ENCODE data around the gene PLCB4.

Gene PLCB4

GRCh38 chr20:9417665-9418064 lies 348.8 kb downstream of the PLCB4 start:
- H3K4me1 ChIP-seq: peaks cover 0 to 13% (median 1%) of the 10 kb centered on the region in 10 experiments; a peak in 8 of 20 replicates
- H3K27me3 ChIP-seq: no peaks in the 10 kb centered on the region
- H4K20me1 ChIP-seq: no peaks in the 10 kb centered on the region
- no peak for TF ChIP-seq Cebpa-rat (IDR thresholded peaks at IDR 0.05)
- H3K36me3 ChIP-seq: no peaks in the 10 kb centered on the region
- no peak overlapping the region for H3K27ac ChIP-seq
- H3K9ac ChIP-seq: no peak overlapping the region
- H3K4me3 ChIP-seq: no peak overlapping the region
- no peak overlapping the region for H3K4me2 ChIP-seq
- H3K9me3 ChIP-seq (replicated peaks in 1 of 11): no peaks in the 10 kb centered on the region

GRCh38 chr20:9422321-9423057 lies 353.6 kb downstream of the PLCB4 start:
- Histone ChIP-seq H3K4me2 (no peak overlapping the region), H3K4me3 (no peak overlapping the region), H3K36me3 (no peaks in the 10 kb centered on the region), H3K4me1 (no peaks in the 10 kb centered on the region), H4K20me1 (no peaks in the 10 kb centered on the region), H3K9me3 (replicated peaks in 1 of 11) (no peaks in the 10 kb centered on the region), H3K27ac (no peak overlapping the region), H3K9ac (no peak overlapping the region), H3K27me3 (no peaks in the 10 kb centered on the region)
- TF ChIP-seq Cebpa-rat (IDR thresholded peaks at IDR 0.05): no peak

GRCh38 chr20:9424551-9424950 lies 355.7 kb downstream of the PLCB4 start:
- Histone ChIP-seq H3K4me3 (no peak overlapping the region), H4K20me1 (no peaks in the 10 kb centered on the region), H3K4me1 (peaks cover 0 to 9% (median 6%) of the 10 kb centered on the region in 10 experiments; a peak in 9 of 20 replicates), H3K4me2 (no peak overlapping the region), H3K9ac (no peak overlapping the region), H3K27ac (no peak overlapping the region), H3K9me3 (replicated peaks in 1 of 11) (no peaks in the 10 kb centered on the region), H3K27me3 (no peaks in the 10 kb centered on the region), H3K36me3 (no peaks in the 10 kb centered on the region)
- no peak for TF ChIP-seq Cebpa-rat (IDR thresholded peaks at IDR 0.05)

- TF ChIP-seq Cebpa-rat (IDR thresholded peaks at IDR 0.05): no peak
- Histone ChIP-seq H3K36me3 (no peaks in the 10 kb centered on the region), H4K20me1 (no peaks in the 10 kb centered on the region), H3K4me2 (no peak overlapping the region), H3K4me1 (peaks cover 0 to 12% (median 8%) of the 10 kb centered on the region in 10 experiments; a peak in 9 of 20 replicates), H3K9me3 (replicated peaks in 1 of 11) (no peaks in the 10 kb centered on the region), H3K4me3 (no peak overlapping the region), H3K27ac (no peak overlapping the region), H3K9ac (no peak overlapping the region), H3K27me3 (no peaks in the 10 kb centered on the region)
Measured at GRCh38 chr20:9427430-9428291, 358.8 kb downstream of the PLCB4 start.

GRCh38 chr20:9428292-9428607 lies 359.4 kb downstream of the PLCB4 start:
- Histone ChIP-seq H3K36me3 (no peaks in the 10 kb centered on the region), H4K20me1 (no peaks in the 10 kb centered on the region), H3K4me1 (peaks cover 0 to 12% (median 8%) of the 10 kb centered on the region in 10 experiments; a peak in 9 of 20 replicates), H3K9me3 (replicated peaks in 1 of 11) (no peaks in the 10 kb centered on the region), H3K27ac (no peak overlapping the region), H3K9ac (no peak overlapping the region), H3K27me3 (no peaks in the 10 kb centered on the region), H3K4me3 (no peak overlapping the region), H3K4me2 (no peak overlapping the region)
- TF ChIP-seq Cebpa-rat (IDR thresholded peaks at IDR 0.05): no peak

GRCh38 chr20:9439806-9440205 lies 370.9 kb downstream of the PLCB4 start:
- Histone ChIP-seq H3K27me3 (no peaks in the 10 kb centered on the region), H4K20me1 (no peaks in the 10 kb centered on the region), H3K9me3 (replicated peaks in 1 of 11) (peaks cover 8 to 22% (median 18%) of the 10 kb centered on the region in 11 experiments), H3K9ac (no peak overlapping the region), H3K4me2 (no peak overlapping the region), H3K27ac (no peak overlapping the region), H3K36me3 (no peaks in the 10 kb centered on the region), H3K4me1 (no peaks in the 10 kb centered on the region), H3K4me3 (no peak overlapping the region)
- no peak for TF ChIP-seq Cebpa-rat (IDR thresholded peaks at IDR 0.05)

GRCh38 chr20:9440892-9441291 lies 372.0 kb downstream of the PLCB4 start:
- Histone ChIP-seq H4K20me1 (no peaks in the 10 kb centered on the region), H3K4me1 (no peaks in the 10 kb centered on the region), H3K4me2 (no peak overlapping the region), H3K9me3 (replicated peaks in 1 of 11) (peaks cover 16 to 30% (median 22%) of the 10 kb centered on the region in 11 experiments), H3K27me3 (no peaks in the 10 kb centered on the region), H3K36me3 (no peaks in the 10 kb centered on the region), H3K4me3 (no peak overlapping the region), H3K9ac (no peak overlapping the region), H3K27ac (no peak overlapping the region)
- TF ChIP-seq Cebpa-rat (IDR thresholded peaks at IDR 0.05): no peak

GRCh38 chr20:9441948-9442347 lies 373.1 kb downstream of the PLCB4 start:
- Histone ChIP-seq H3K27me3 (no peaks in the 10 kb centered on the region), H3K27ac (no peak overlapping the region), H3K9me3 (replicated peaks in 1 of 11) (peaks cover 26 to 40% (median 33%) of the 10 kb centered on the region in 11 experiments), H3K4me3 (no peak overlapping the region), H3K36me3 (0 out of 22 replicates have a peak, but pooled peaks cover 0 to 6% (median 0%) of the 10 kb centered on the region in 11 experiments), H3K4me1 (peaks cover 0 to 4% (median 0%) of the 10 kb centered on the region in 10 experiments; a peak in 5 of 20 replicates), H4K20me1 (no peaks in the 10 kb centered on the region), H3K9ac (no peak overlapping the region), H3K4me2 (no peak overlapping the region)
- TF ChIP-seq Cebpa-rat (IDR thresholded peaks at IDR 0.05): no peak

GRCh38 chr20:9442858-9443257 lies 374.0 kb downstream of the PLCB4 start:
- Histone ChIP-seq H3K27ac (no peak overlapping the region), H3K4me1 (peaks cover 0 to 13% (median 8%) of the 10 kb centered on the region in 10 experiments; a peak in 17 of 20 replicates), H3K9ac (no peak overlapping the region), H3K4me3 (no peak overlapping the region), H3K9me3 (replicated peaks in 1 of 11) (peaks cover 27 to 47% (median 40%) of the 10 kb centered on the region in 11 experiments), H3K27me3 (no peaks in the 10 kb centered on the region), H3K4me2 (no peak overlapping the region), H3K36me3 (0 out of 22 replicates have a peak, but pooled peaks cover 0 to 6% (median 0%) of the 10 kb centered on the region in 11 experiments), H4K20me1 (no peaks in the 10 kb centered on the region)
- no peak for TF ChIP-seq Cebpa-rat (IDR thresholded peaks at IDR 0.05)

Measured in BLaER1 treated with 17β-estradiol and CSF1 and Interleukin-3, amounts not matched to agents 10 nM and 100 nM (cell line).